HL-60 (cell line): ENCODE measurements around the gene CSNK1G3.

Experiments used
- CTCF ChIP-seq: IDR thresholded peaks from one replicate; pipeline ENCODE4 v1.5.1; 2011; ENCODE audit warnings: low read length, control low read depth, inconsistent platforms; ENCODE audit not compliant: insufficient read depth
- SPI1 ChIP-seq: IDR thresholded peaks from 2 replicates; pipeline ENCODE4 v1.6.1; 2012; ENCODE audit warnings: low read depth, mild to moderate bottlenecking, borderline replicate concordance
- TF ChIP-seq, protein P1 (sequence below): IDR thresholded peaks from 2 replicates; pipeline ENCODE4 v1.6.1; 2012; ENCODE audit warnings: low read depth; ENCODE audit not compliant: insufficient replicate concordance

DNA sequence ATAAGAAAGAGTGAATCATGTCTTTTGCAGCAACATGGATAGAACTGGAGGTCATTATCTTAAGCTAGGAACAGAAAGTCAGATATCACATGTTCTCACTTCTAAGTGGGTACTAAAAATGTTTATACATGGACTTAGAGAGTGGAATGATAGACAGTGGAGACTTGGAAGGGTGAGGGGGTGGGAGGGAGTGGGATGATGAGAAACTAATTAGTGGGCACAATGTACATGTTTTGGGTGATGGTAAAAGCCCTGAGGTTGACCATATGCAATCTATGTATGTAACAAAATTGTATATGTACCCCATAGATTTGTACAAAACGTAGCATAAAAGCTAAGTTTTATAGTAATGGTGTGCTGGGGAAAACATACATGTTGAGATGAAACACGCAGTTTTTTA, 25.3 kb downstream of the CSNK1G3 start:
- no peak for TF ChIP-seq SPI1
- TF ChIP-seq, protein P1, sequence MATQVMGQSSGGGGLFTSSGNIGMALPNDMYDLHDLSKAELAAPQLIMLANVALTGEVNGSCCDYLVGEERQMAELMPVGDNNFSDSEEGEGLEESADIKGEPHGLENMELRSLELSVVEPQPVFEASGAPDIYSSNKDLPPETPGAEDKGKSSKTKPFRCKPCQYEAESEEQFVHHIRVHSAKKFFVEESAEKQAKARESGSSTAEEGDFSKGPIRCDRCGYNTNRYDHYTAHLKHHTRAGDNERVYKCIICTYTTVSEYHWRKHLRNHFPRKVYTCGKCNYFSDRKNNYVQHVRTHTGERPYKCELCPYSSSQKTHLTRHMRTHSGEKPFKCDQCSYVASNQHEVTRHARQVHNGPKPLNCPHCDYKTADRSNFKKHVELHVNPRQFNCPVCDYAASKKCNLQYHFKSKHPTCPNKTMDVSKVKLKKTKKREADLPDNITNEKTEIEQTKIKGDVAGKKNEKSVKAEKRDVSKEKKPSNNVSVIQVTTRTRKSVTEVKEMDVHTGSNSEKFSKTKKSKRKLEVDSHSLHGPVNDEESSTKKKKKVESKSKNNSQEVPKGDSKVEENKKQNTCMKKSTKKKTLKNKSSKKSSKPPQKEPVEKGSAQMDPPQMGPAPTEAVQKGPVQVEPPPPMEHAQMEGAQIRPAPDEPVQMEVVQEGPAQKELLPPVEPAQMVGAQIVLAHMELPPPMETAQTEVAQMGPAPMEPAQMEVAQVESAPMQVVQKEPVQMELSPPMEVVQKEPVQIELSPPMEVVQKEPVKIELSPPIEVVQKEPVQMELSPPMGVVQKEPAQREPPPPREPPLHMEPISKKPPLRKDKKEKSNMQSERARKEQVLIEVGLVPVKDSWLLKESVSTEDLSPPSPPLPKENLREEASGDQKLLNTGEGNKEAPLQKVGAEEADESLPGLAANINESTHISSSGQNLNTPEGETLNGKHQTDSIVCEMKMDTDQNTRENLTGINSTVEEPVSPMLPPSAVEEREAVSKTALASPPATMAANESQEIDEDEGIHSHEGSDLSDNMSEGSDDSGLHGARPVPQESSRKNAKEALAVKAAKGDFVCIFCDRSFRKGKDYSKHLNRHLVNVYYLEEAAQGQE, result no peak
- no peak for TF ChIP-seq CTCF
